GM03348 (cell line): Measurements from ENCODE around the gene ARL11.
A peak's percentile ranks its signal among the peaks of the same experiment; 100 is the strongest.

ENCODE experiments used
- DNase-seq: peaks from one replicate; pipeline ENCODE4 v3.0.0; 2012; ENCODE audit warnings: low spot score

Gene ARL11

DNA sequence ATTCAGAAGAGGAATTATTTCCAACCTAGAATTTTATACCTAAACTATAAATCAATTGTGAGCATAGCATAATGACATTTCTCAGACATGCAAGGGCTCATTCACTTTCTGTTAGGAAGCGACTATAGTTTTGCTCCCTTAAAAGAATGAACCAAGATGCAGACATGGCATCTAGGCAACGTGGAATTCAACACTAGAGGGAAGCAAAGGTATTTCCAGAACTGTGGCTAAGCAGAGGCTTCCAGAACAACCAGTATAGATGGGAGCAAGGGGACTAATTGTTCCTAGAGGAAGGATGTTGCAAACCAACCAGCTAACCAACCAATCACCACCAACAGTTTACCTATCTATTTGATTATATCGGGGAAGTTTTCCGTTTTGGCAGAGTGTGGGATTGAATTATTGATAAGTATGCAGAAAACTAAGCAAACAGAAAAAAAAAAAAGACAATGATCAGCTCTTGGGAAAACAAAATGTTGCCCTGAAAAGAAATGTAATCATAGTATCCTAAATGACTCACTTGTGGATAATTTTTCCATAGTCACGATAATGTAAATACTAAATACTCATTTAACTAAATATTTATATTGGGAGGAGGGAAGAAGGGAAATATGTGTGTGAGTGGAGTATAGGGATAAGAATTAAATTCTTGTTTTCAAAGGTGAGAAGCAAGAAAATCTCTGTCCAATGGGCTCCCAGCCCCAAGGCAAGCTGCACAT is 21.1 kb downstream of the ARL11 start:
- DNase-seq: peak; percentile 40

DNA sequence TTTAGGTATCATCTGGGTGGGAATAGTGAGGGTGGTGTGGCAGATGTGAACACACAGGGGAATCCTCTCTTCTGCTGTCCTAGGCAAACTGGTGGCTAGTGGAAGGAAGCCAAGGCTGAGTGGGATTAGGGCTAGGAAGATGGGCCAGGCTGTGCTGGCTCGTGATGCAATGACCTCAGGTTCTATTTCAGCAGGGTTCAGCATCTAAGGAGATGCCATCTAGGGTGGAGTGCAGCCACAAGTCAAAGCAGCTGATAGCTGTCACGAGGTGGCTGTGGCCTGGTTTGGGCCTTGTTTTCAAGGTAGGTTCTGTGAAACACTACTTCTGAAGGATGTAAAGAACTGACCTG is 21.6 kb downstream of the ARL11 start:
- no peak for DNase-seq

DNA sequence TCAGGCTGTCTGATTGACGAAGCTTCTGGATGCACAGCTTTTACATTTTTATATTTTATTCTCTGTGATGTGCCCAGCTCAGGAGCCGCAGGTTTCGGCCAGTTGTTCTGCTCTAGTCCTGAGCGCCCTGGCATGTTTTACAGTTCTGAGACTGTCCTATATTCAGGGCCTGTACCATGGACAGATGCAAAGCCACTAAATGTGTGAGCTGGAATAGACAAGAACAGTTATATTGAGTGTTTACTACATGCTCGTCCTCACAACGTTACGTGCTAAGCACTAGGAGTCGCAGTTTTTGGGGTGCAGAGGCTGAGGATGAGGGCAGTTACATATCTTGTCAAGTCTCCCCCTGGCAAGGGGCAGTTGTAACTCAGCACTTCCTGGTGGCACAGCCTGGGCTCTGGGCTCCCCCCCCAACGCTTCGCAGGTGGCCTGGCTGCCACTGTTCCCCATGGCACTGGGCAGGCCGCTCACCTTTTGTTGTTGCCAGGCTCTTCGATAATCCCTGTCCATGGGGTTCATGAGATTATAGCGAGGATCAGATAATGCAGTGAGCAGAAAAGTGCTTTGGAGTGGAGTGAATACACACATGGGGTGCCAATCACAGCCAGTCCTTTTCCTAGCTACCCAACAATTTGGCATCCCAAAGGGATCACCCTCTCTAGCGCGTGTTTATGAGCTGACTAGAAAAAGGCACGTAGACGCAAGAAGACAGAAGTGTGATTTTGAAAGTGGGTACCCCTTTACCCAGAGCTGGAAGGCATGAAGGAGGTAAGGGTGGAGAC is 23.5 kb downstream of the ARL11 start:
- DNase-seq: no peak

DNA sequence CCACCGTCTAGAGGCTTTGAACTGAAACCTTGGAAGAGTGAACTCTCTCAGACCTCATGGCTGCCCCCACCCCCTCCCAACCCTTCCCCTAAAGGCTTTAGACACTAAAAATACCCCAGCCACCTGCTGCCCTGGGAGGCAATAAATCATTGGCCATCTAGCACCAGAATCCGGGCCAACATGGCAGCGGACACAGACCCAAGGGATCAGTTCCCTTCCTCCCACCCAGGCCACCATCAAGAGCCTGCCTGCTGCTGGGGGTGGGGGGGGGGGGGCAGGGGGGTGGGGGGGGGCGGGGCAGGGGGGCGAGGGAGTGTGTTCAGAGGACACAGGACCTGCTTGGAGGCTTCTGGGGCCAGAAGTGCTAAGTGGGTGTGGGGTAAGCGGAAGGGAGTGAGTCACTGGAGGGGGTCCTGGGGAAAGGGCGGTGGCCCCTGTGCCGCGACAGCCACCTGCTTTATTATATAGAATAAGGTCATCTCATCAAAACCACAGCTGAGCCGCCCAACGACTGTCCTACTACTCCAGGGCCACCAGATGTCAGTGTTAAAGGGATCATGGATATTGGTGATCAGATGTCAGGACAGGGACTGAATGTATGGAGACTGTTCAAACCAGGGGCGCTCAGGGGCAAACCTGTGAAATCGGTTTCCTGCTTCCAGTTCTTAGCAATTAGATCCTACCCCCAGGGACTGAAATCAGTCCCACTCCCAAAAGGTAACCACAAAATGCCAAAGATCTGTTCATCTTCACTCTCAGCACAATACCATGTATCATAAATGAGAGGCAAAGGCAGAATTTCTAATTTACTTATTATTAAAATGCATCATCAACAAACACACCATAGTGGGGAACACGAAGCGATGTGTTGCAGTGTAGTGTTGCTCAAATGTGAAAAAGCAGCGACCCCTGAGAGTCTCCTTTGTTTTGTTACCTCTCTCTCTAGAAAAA is 24.3 kb downstream of the ARL11 start:
- peak; percentile 70 for DNase-seq

GRCh38 chr13:49653478-49653877 is 25.2 kb downstream of the ARL11 start:
- DNase-seq: no peak

GRCh38 chr13:49654011-49654410 is 25.7 kb downstream of the ARL11 start:
- no peak for DNase-seq

DNA sequence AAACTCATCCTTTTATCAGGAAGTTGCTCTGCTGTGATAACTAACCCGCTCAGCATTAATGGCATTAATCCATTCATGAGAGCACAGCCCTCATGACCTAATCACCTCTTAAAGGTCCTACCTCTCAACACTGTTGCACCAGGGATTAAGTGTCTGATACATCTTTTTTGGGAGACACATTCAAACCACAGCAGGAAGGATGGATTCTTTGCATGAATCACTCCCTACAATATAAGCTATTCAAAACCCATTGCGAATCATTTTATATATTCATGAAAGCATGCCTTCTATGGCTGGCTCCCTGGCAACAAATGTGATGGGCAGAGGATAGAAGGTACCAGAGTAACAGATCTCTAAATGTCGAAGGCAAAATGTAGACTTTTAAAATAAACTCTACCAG is 27.6 kb downstream of the ARL11 start:
- no peak for DNase-seq

GRCh38 chr13:49657241-49657641 is 28.9 kb downstream of the ARL11 start:
- no peak for DNase-seq

- no peak for DNase-seq
These were observed 36.3 kb downstream of the ARL11 start for GRCh38 chr13:49664606-49665005.

- peak; percentile 57 for DNase-seq
These were observed 39.5 kb downstream of the ARL11 start for GRCh38 chr13:49667773-49668172.

GRCh38 chr13:49669735-49670309 is 41.5 kb downstream of the ARL11 start:
- peak; percentile 87 for DNase-seq

DNA sequence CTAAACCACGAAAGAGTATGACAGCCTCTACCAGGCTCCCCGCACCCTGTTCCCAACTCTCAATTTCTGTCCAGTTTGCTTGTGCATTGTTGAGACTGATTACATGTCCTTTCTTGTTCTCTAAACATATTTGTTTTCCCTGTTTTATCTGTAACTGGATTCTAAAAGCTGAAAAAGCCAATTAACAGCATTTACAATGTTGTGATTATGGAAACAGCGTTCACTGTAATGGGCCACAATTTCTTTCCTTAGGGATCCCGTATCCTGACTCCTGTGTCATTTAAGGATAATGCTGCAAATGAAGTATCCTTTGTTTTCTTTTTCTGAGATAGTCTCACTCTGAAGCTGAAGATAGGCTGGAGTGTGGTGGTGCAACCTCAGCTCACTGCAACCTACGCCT is 42.5 kb downstream of the ARL11 start:
- no peak for DNase-seq

DNA sequence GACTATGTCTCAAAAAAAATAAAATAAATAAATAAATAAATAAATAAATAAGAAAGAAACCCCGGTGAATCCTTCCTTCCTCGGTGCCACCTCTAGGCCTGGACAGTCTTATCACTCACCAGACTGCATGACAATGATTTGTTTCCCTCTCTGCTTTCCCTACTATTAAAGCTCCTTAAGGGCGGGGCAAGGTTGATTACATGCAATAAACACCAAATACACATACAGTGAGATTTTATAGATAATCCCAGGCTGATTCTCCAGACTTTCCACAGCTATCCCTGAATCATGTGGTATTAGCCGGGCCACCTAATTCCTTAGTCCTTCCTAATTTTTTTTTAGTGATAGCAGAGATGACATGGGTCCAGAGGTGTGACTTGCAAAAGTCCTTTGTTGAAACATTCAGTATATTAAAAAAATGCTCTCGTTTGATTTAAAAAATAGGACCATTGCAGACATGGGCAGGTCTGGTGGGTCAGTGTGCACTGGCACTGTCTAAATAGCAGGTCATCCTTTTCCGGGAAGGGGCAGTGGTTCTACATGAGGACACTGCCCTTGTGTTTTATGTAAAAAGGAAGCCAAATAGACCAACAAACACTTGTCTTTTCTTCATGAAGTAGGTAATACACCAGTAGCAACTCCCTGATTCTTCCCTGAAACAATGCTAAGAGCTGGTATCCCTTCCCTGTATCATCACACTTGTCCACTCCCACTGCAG is 48.4 kb downstream of the ARL11 start:
- no peak for DNase-seq

DNA sequence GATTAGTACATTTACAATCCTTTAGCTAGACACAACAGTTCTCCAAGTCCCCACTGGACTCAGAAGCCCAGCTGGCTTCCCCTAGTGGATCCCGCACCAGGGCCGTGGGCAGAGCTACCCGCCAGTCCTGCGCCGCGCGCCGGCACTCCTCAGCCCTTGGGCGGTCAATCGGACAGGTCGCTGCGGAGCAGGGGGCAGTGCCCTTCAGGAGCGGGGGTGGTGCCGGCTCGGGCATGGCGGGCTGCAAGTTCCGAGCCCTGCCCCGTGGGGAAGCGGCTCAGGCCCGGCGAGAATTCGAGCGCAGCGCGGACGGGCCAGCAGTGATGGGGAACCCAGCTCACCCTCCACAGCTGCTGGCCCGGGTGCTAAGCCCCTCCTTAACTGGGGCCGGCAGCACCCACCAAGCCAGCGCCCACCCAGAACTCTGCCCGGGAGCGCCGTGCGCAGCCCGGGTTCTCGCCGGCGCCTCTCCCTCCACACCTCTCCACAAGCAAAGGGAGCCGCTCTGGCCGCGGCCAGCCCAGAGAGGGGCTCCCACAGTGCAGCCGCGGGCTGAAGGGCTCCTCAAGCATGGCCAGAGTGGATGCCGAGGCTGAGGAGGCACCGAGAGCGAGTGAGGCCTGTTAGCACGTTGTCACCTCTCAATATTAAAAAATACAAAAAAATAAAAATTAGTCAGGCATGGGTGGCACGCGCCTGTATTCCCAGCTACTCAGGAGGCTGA is 50.0 kb downstream of the ARL11 start:
- no peak for DNase-seq

- DNase-seq: no peak
These were observed 50.9 kb downstream of the ARL11 start for GRCh38 chr13:49679246-49679645.

- DNase-seq: peak; percentile 12
These were observed 53.6 kb downstream of the ARL11 start for GRCh38 chr13:49681842-49682435.
